OCI-LY3 (cell line): Measurements from ENCODE around the gene RETREG3.

Experiments
- EZH2phosphoT487 ChIP-seq: fragments of 200-600 bp; shearing (Covaris generic); IDR thresholded peaks from 2 replicates; pipeline ENCODE4 v1.6.1; 2018; ENCODE audit warnings: antibody characterized with exemption, mixed run types, low read depth
- TF ChIP-seq, protein P1 (sequence below): fragments of 200-600, 300-600 bp; sonication (generic); IDR thresholded peaks from 2 replicates; pipeline ENCODE4 v1.5.1; 2014; ENCODE audit warnings: antibody characterized with exemption, low read length, low read depth

DNA sequence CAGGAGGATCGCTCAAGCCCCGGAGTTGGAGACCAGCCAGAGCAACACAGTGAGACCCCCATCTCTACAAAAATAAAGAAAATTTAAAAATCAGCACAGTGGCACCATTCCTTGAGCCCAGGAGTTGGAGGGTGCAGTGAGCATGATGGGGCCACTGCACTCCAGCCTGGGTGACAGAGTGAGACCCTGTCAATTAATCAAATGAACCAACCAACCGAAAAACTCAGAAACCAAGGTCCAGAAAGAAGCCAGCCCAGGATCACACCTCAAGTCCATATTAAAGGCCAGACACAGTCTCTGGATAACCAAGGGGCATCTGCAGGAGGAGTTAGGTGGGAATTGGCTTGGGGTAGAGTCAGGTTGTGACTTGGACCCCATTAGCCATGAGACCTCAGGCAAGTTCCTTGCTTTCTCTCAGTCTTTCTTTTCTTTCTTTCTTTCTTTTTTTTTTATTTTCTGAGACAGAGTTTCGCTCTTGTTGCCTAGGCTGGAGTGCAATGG, 54.0 kb downstream of the RETREG3 start:
- TF ChIP-seq, protein P1, sequence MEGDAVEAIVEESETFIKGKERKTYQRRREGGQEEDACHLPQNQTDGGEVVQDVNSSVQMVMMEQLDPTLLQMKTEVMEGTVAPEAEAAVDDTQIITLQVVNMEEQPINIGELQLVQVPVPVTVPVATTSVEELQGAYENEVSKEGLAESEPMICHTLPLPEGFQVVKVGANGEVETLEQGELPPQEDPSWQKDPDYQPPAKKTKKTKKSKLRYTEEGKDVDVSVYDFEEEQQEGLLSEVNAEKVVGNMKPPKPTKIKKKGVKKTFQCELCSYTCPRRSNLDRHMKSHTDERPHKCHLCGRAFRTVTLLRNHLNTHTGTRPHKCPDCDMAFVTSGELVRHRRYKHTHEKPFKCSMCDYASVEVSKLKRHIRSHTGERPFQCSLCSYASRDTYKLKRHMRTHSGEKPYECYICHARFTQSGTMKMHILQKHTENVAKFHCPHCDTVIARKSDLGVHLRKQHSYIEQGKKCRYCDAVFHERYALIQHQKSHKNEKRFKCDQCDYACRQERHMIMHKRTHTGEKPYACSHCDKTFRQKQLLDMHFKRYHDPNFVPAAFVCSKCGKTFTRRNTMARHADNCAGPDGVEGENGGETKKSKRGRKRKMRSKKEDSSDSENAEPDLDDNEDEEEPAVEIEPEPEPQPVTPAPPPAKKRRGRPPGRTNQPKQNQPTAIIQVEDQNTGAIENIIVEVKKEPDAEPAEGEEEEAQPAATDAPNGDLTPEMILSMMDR = no peak
- TF ChIP-seq EZH2phosphoT487 = no peak
